HEK293T (cell line): ENCODE data around the gene DUSP18.
"Not testable (repeated sequence)": the region's sequence is repeated elsewhere in the genome, so short reads cannot be mapped to it uniquely, and the experiment has no call there.

Source experiments
- CTBP1 ChIP-seq: fragments of 450-650 bp; IDR thresholded peaks from 2 replicates; pipeline ENCODE4 v1.6.1; 2016; ENCODE audit warnings: borderline replicate concordance
- NFRKB ChIP-seq: fragments of 450-650 bp; IDR thresholded peaks from 2 replicates; pipeline ENCODE4 v1.6.1; 2016; ENCODE audit warnings: mild to moderate bottlenecking, moderate library complexity

GRCh38 chr22:30676565-30676964, 8.9 kb upstream of the DUSP18 start:
- TF ChIP-seq CTBP1, NFRKB: not testable (repeated sequence)
